K562 (cell line): ENCODE data around the gene HMG20B. TPM values are rescaled to one million over a fixed set of nuclear protein-coding genes. Genes with fewer than 3 reads are reported as not detected.

Experiments used
- ATF1 ChIP-seq, 2 experiments: fragments of 450-650 bp in 1 of 2; IDR thresholded peaks; 2 replicates each; pipeline ENCODE4 v1.6.1; 2016; ENCODE audit warnings: missing compliant biosample characterization in 1 of 2, missing genetic modification characterization in 1 of 2
- CBX1 ChIP-seq: sonication (generic); IDR thresholded peaks from 2 replicates; pipeline ENCODE4 v1.6.1; 2016; ENCODE audit warnings: antibody characterized with exemption, low read depth, mild to moderate bottlenecking
- CC2D1A ChIP-seq: fragments of 450-650 bp; IDR thresholded peaks from 2 replicates; pipeline ENCODE4 v1.6.1; 2017; ENCODE audit warnings: mild to moderate bottlenecking
- COPS2 ChIP-seq: fragments of 450-650 bp; conservative IDR thresholded peaks from 2 replicates; pipeline ENCODE4 v1.6.1; 2016; ENCODE audit warnings: mild to moderate bottlenecking, moderate library complexity
- DIDO1 ChIP-seq: fragments of 450-650 bp; IDR thresholded peaks from 2 replicates; pipeline ENCODE4 v1.6.1; 2016; ENCODE audit warnings: low read depth, missing biosample characterization, missing genetic modification characterization
- EHMT2 ChIP-seq: fragments of 450-650 bp; IDR thresholded peaks from 2 replicates; pipeline ENCODE4 v1.6.1; 2018; ENCODE audit warnings: antibody characterized with exemption
- ESRRA ChIP-seq: fragments of 450-650 bp; IDR thresholded peaks from 2 replicates; pipeline ENCODE4 v1.6.1; 2014; ENCODE audit warnings: low read depth, mild to moderate bottlenecking, moderate library complexity, borderline replicate concordance
- KDM5B ChIP-seq: fragments of 200-600 bp; sonication (generic); IDR thresholded peaks from 2 replicates; pipeline ENCODE4 v1.6.1; 2012; ENCODE audit warnings: low read depth, mild to moderate bottlenecking, moderate library complexity, low read length, control low read depth, inconsistent platforms; ENCODE audit not compliant: insufficient replicate concordance
- MYBL2 ChIP-seq, 2 experiments: fragments of 450-650 bp in 1 of 2; sonication (generic) in 1 of 2; formaldehyde crosslinking in 1 of 2; IDR thresholded peaks; 2 replicates each; pipeline versions ENCODE4 v1.6.1 to v1.8.1; 2017 to 2022; ENCODE audit warnings: borderline replicate concordance in 1 of 2, inconsistent platforms in 1 of 2, low read depth in 1 of 2, mild to moderate bottlenecking in 1 of 2, missing genetic modification reagents in 1 of 2, moderate library complexity in 1 of 2
- NBN ChIP-seq: fragments of 450-650 bp; IDR thresholded peaks from 2 replicates; pipeline ENCODE4 v1.6.1; 2016; ENCODE audit warnings: low read depth, mild to moderate bottlenecking
- POLR2A ChIP-seq: fragments of 450-650 bp; conservative IDR thresholded peaks from 2 replicates; pipeline ENCODE4 v1.6.1; 2016
- TCF15 ChIP-seq: fragments of 250-450 bp; sonication (Bioruptor Pico); IDR thresholded peaks from 2 replicates; pipeline ENCODE4 v1.8.0; 2022; ENCODE audit warnings: moderate library complexity, mild to moderate bottlenecking, inconsistent platforms
- THAP7 ChIP-seq: fragments of 250-450 bp; sonication (Bioruptor Pico); IDR thresholded peaks from 2 replicates; pipeline ENCODE4 v1.5.0; 2021
- THRB ChIP-seq: fragments of 450-650 bp; formaldehyde crosslinking; conservative IDR thresholded peaks from 2 replicates; pipeline ENCODE4 v1.4.0; 2022; ENCODE audit warnings: mild to moderate bottlenecking, missing genetic modification characterization
- ZFP36 ChIP-seq: fragments of 150-350 bp; IDR thresholded peaks from 2 replicates; pipeline ENCODE4 v1.6.1; 2018; ENCODE audit warnings: low read length, low read depth; ENCODE audit not compliant: partially characterized antibody
- ZNF282 ChIP-seq: sonication (generic); formaldehyde crosslinking; IDR thresholded peaks from 2 replicates; pipeline ENCODE4 v1.8.1; 2023; ENCODE audit warnings: missing genetic modification reagents
- ZNF668 ChIP-seq: fragments of 250-450 bp; sonication (Bioruptor Pico); IDR thresholded peaks from 2 replicates; pipeline ENCODE4 v1.8.0; 2022; ENCODE audit warnings: mild to moderate bottlenecking, inconsistent platforms
- polyA plus RNA-seq, 8 experiments: library from polyadenylated mRNA; depleted of rRNA in 4 of 8; stranded (reverse) in 5 of 8; unstranded in 3 of 8; fragments of >200 nt; fragmentation: Nextera tagmentation in 2 of 8; fragmentation: Illumina TruSeq in 1 of 8; extraction: Ambion mirVana in 2 of 8; extraction: Trizol in 1 of 8; gene quantifications; 2 replicates each; pipeline versions ENCODE4 v1.2.1 to v1.2.3, GENCODE V29; 2011 to 2014; ENCODE audit warnings: inconsistent platforms in 1 of 8, missing spikeins in 1 of 8
- total RNA-seq, 7 experiments: library from RNA; depleted of rRNA in 6 of 7; stranded (reverse); fragments of >200 nt in 6 of 7; fragmentation: Illumina TruSeq in 2 of 7; extraction: Trizol in 2 of 7; gene quantifications; 2 replicates each; pipeline versions ENCODE4 v1.2.1 to v1.2.3, GENCODE V29; 2011 to 2021; ENCODE audit warnings: low replicate concordance in 1 of 7
- TF ChIP-seq, protein P1 (sequence below): fragments of 450-650 bp; IDR thresholded peaks from 2 replicates; pipeline ENCODE4 v1.6.1; 2018; ENCODE audit warnings: mild to moderate bottlenecking, low read depth; ENCODE audit not compliant: partially characterized antibody
- TF ChIP-seq, protein P2 (sequence below), 2 experiments: fragments of 450-650 bp; IDR thresholded peaks; 2 replicates each; pipeline ENCODE4 v1.6.1; 2018; ENCODE audit warnings: mild to moderate bottlenecking in 2 of 2, low read depth in 1 of 2; ENCODE audit not compliant: partially characterized antibody in 2 of 2

Gene HMG20B
- total and polyA plus RNA-seq, 9 of the 15 experiments (the other 6 are each of a cell fraction or from before 2014, with no cell fraction given): 0.35 to 172 (median 38.6) TPM

DNA sequence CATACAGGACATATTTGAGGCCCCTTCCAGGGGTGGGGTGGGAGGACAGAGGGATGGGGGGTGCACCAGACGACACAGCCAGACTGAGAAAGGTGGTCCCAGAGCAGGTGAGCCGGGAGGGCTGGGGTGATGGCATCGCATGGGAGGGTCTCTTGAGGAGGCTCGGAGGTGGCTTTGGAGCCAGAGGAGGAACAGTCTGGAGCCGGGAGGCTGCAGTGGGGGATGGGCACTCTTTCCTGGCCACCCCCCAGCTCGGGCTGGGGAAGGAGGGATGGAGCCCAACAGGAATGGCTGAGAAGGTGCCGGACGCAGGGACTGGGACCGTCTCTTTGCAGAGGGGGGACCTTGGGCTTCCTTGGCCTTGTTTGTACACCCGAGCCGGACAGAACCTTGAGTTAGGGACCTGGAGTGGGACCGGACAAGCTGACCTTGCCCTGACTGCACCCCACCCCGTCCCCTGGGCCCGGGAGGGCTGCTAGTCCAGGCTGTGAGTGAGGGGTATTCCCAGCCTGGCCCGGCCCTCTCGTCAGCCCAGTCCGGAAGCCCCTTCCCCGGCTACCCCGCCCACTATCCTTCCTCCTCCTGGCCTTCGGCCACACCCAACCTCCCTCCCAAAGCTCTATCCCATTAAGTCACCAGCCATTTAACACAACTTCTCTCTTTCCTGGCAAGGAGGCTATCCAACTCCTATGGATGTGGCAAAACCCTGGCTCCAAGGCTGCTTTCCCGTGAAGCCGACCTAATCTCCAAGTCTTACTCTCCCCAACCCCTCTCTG is 34.7 kb downstream of the HMG20B start (continued):
- no peak for TF ChIP-seq MYBL2 (IDR thresholded peaks at IDR 0.05; ENCODE audit: low read depth)
- no peak for TF ChIP-seq MYBL2 (CRISPR knock-in tag; IDR thresholded peaks at IDR 0.05; ENCODE audit: borderline replicate concordance)
- peak; percentile 14; the same call in 1 of the 2 replicates for TF ChIP-seq ESRRA
- no peak for TF ChIP-seq CBX1
- TF ChIP-seq TCF15 (CRISPR knock-in tag): no peak
- TF ChIP-seq ATF1 (CRISPR knock-in tag; IDR thresholded peaks at IDR 0.05): no peak
- no peak for TF ChIP-seq ATF1 (tag; IDR thresholded peaks at IDR 0.05)
- TF ChIP-seq ZNF668 (CRISPR knock-in tag): no peak
- TF ChIP-seq DIDO1 (tag): no peak
- TF ChIP-seq POLR2A: peak; percentile 78
- TF ChIP-seq KDM5B: peak; percentile 43
- 0 out of 2 replicates have a peak, but pooled peaks have one; percentile 27 for TF ChIP-seq EHMT2
- TF ChIP-seq THRB (CRISPR knock-in tag): no peak
- TF ChIP-seq, protein P1, sequence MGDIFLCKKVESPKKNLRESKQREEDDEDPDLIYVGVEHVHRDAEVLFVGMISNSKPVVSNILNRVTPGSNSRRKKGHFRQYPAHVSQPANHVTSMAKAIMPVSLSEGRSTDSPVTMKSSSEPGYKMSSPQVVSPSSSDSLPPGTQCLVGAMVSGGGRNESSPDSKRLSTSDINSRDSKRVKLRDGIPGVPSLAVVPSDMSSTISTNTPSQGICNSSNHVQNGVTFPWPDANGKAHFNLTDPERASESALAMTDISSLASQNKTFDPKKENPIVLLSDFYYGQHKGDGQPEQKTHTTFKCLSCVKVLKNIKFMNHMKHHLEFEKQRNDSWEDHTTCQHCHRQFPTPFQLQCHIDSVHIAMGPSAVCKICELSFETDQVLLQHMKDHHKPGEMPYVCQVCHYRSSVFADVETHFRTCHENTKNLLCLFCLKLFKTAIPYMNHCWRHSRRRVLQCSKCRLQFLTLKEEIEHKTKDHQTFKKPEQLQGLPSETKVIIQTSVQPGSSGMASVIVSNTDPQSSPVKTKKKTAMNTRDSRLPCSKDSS: no peak
- no peak for TF ChIP-seq ZFP36
- TF ChIP-seq THAP7 (CRISPR knock-in tag): 0 out of 2 replicates have a peak, but pooled peaks have one; percentile 51
- TF ChIP-seq, protein P2, sequence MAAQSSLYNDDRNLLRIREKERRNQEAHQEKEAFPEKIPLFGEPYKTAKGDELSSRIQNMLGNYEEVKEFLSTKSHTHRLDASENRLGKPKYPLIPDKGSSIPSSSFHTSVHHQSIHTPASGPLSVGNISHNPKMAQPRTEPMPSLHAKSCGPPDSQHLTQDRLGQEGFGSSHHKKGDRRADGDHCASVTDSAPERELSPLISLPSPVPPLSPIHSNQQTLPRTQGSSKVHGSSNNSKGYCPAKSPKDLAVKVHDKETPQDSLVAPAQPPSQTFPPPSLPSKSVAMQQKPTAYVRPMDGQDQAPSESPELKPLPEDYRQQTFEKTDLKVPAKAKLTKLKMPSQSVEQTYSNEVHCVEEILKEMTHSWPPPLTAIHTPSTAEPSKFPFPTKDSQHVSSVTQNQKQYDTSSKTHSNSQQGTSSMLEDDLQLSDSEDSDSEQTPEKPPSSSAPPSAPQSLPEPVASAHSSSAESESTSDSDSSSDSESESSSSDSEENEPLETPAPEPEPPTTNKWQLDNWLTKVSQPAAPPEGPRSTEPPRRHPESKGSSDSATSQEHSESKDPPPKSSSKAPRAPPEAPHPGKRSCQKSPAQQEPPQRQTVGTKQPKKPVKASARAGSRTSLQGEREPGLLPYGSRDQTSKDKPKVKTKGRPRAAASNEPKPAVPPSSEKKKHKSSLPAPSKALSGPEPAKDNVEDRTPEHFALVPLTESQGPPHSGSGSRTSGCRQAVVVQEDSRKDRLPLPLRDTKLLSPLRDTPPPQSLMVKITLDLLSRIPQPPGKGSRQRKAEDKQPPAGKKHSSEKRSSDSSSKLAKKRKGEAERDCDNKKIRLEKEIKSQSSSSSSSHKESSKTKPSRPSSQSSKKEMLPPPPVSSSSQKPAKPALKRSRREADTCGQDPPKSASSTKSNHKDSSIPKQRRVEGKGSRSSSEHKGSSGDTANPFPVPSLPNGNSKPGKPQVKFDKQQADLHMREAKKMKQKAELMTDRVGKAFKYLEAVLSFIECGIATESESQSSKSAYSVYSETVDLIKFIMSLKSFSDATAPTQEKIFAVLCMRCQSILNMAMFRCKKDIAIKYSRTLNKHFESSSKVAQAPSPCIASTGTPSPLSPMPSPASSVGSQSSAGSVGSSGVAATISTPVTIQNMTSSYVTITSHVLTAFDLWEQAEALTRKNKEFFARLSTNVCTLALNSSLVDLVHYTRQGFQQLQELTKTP (IDR thresholded peaks at IDR 0.05; ENCODE audit: low read depth in 1 of 2, partially characterized antibody in 2 of 2): peak in 1 of 2 experiments; percentile 17
- no peak for TF ChIP-seq ZNF282
- TF ChIP-seq CC2D1A: 0 out of 2 replicates have a peak, but pooled peaks have one; percentile 10
- TF ChIP-seq NBN: 0 out of 2 replicates have a peak, but pooled peaks have one; percentile 24
- TF ChIP-seq COPS2: no peak
